Activated CD4-positive, alpha-beta T cell treated with anti-CD3 and anti-CD28 coated beads for 4 hours (primary cell): ENCODE results near the gene SIAH3.
"Not testable (repeated sequence)": the region's sequence is repeated elsewhere in the genome, so short reads cannot be mapped to it uniquely, and the experiment has no call there.

Experiments used
- DNase-seq, 2 donors: peaks; one replicate each; pipeline ENCODE4 v3.0.0-alpha.2; 2020

Gene SIAH3

GRCh38 chr13:45778882-45779281 lies 72.7 kb downstream of the SIAH3 start:
- DNase-seq = no peak

GRCh38 chr13:45776748-45777147 lies 74.8 kb downstream of the SIAH3 start:
- DNase-seq = no peak

GRCh38 chr13:45775401-45775963 lies 76.1 kb downstream of the SIAH3 start:
- no peak for DNase-seq

GRCh38 chr13:45773944-45774343 lies 77.6 kb downstream of the SIAH3 start:
- no peak for DNase-seq

- no peak for DNase-seq
Observed at GRCh38 chr13:45773236-45773635, 78.3 kb downstream of the SIAH3 start.

- no peak for DNase-seq
Observed at GRCh38 chr13:45770886-45771285, 80.7 kb downstream of the SIAH3 start.

- no peak for DNase-seq
Observed at GRCh38 chr13:45768656-45769479, 82.7 kb downstream of the SIAH3 start.

GRCh38 chr13:45765464-45765863 lies 86.1 kb downstream of the SIAH3 start:
- no peak for DNase-seq

- DNase-seq = no peak
Observed at GRCh38 chr13:45763419-45763818, 88.1 kb downstream of the SIAH3 start.

- DNase-seq = not testable (repeated sequence)
Observed at GRCh38 chr13:45757589-45757988, 94.0 kb downstream of the SIAH3 start.

- not testable (repeated sequence) for DNase-seq
Observed at GRCh38 chr13:45756498-45756897, 95.1 kb downstream of the SIAH3 start.

- no peak for DNase-seq
Observed at GRCh38 chr13:45752510-45752909, 99.0 kb downstream of the SIAH3 start.

- no peak for DNase-seq
Observed at GRCh38 chr13:45751885-45752284, 99.7 kb downstream of the SIAH3 start.

GRCh38 chr13:45750566-45750965 lies 101.0 kb downstream of the SIAH3 start:
- DNase-seq = no peak

GRCh38 chr13:45748941-45749759 lies 102.4 kb downstream of the SIAH3 start:
- DNase-seq = no peak

- no peak for DNase-seq
Observed at GRCh38 chr13:45747071-45747470, 104.5 kb downstream of the SIAH3 start.

GRCh38 chr13:45744979-45745378 lies 106.6 kb downstream of the SIAH3 start:
- no peak for DNase-seq

GRCh38 chr13:45742985-45743384 lies 108.6 kb downstream of the SIAH3 start:
- no peak for DNase-seq

- no peak for DNase-seq
Observed at GRCh38 chr13:45737571-45738017, 114.0 kb downstream of the SIAH3 start.

- no peak for DNase-seq
Observed at GRCh38 chr13:45733361-45733760, 118.2 kb downstream of the SIAH3 start.

- DNase-seq = no peak
Observed at GRCh38 chr13:45732916-45733315, 118.6 kb downstream of the SIAH3 start.

- no peak for DNase-seq
Observed at GRCh38 chr13:45731455-45731854, 120.1 kb downstream of the SIAH3 start.

GRCh38 chr13:45728759-45729158 lies 122.8 kb downstream of the SIAH3 start:
- no peak for DNase-seq
